Endothelial cell of umbilical vein (primary cell): ENCODE measurements around the gene EFCAB8. TPM values are rescaled to one million over a fixed set of nuclear protein-coding genes. Genes with fewer than 3 reads are reported as not detected.

ENCODE experiments used
- BruUV-seq: library from RNA; stranded (reverse); fragments of 400-500 nt; replicated peaks from 2 replicates; lab custom pipeline; 2021; lab: Mats Ljungman, UMichigan
- CTCF ChIA-PET: fragments of 300-600, 350-600 bp; sonication (Branson Sonifier 250); formaldehyde crosslinking; loops from one replicate; lab custom pipeline; 2021; ENCODE audit warnings: antibody characterized with exemption, inconsistent platforms; lab: Charles Lee
- POLR2A ChIA-PET: fragments of 300-600, 350-600 bp; sonication (Branson Sonifier 250); formaldehyde crosslinking; loops from one replicate; lab custom pipeline; 2021; ENCODE audit warnings: antibody characterized with exemption, inconsistent platforms; lab: Charles Lee
- DNase-seq: peaks from one replicate; pipeline ENCODE4 v3.0.0-alpha.2; 2011; ENCODE audit warnings: low read depth, low spot score
- FAIRE-seq: peaks from 2 replicates; lab custom pipeline; 2011; peaks lifted over from hg19 to GRCh38; lab: Jason Lieb, UNC
- H2AFZ ChIP-seq: 2 replicates; pipeline ENCODE4 v1.6.0; 2012; ENCODE audit warnings: low read depth, low read length, control low read depth, inconsistent platforms
- H3K27ac ChIP-seq: 2 replicates; pipeline ENCODE4 v1.5.1; 2011; ENCODE audit warnings: low read depth, mild to moderate bottlenecking, control low read depth, low read length, moderate library complexity; ENCODE audit not compliant: insufficient read depth
- H3K27me3 ChIP-seq, 2 experiments: 2 replicates each; pipeline versions ENCODE4 v1.6.0 to v1.6.1; 2011; ENCODE audit warnings: low read length in 2 of 2, mixed read lengths in 1 of 2; ENCODE audit not compliant: control insufficient read depth in 2 of 2, insufficient read depth in 2 of 2
- H3K36me3 ChIP-seq, 2 experiments: 2 replicates in 1 of 2; 3 replicates in 1 of 2; pipeline ENCODE4 v1.5.1; 2011; ENCODE audit warnings: low read length in 2 of 2, mild to moderate bottlenecking in 1 of 2, moderate library complexity in 1 of 2; ENCODE audit not compliant: control insufficient read depth in 2 of 2, insufficient read depth in 2 of 2; ENCODE audit errors: extremely low read depth in 1 of 2
- H3K4me1 ChIP-seq: 3 replicates; pipeline ENCODE4 v1.5.1; 2011; ENCODE audit warnings: mild to moderate bottlenecking, low read length; ENCODE audit not compliant: control insufficient read depth, insufficient read depth; ENCODE audit errors: extremely low read depth
- H3K4me2 ChIP-seq: 2 replicates; pipeline ENCODE4 v1.6.1; 2011; ENCODE audit warnings: low read length, control low read depth, mixed read lengths; ENCODE audit not compliant: insufficient read depth
- H3K4me3 ChIP-seq, 3 experiments: fragments of 200-600 bp in 1 of 3; sonication (generic), shearing (Covaris generic) in 1 of 3; replicated peaks in 1 of 3; 2 replicates each; pipeline ENCODE4 v1.5.1; 2011 to 2016; ENCODE audit warnings: control low read depth in 3 of 3, low read length in 3 of 3, mild to moderate bottlenecking in 2 of 3, inconsistent platforms in 1 of 3, low read depth in 1 of 3, moderate library complexity in 1 of 3; ENCODE audit not compliant: insufficient read depth in 1 of 3
- H3K79me2 ChIP-seq: 2 replicates; pipeline ENCODE4 v1.6.0; 2012; ENCODE audit warnings: low read length, inconsistent platforms; ENCODE audit not compliant: control insufficient read depth, insufficient read depth
- H3K9ac ChIP-seq: replicated peaks from 2 replicates; pipeline ENCODE3; 2011; ENCODE audit warnings: low read length, control low read depth; ENCODE audit not compliant: insufficient read depth; ENCODE audit errors: extremely low read depth
- H3K9me1 ChIP-seq: replicated peaks from 3 replicates; pipeline ENCODE4 v1.6.0; 2011; ENCODE audit warnings: mild to moderate bottlenecking, low read length; ENCODE audit not compliant: control insufficient read depth, insufficient read depth; ENCODE audit errors: extremely low read depth
- H3K9me3 ChIP-seq: replicated peaks from 2 replicates; pipeline ENCODE4 v1.5.1; 2012; ENCODE audit warnings: low read length, inconsistent platforms; ENCODE audit not compliant: control insufficient read depth, insufficient read depth
- H4K20me1 ChIP-seq: replicated peaks from 2 replicates; pipeline ENCODE3; 2011; ENCODE audit warnings: mild to moderate bottlenecking, low read length; ENCODE audit not compliant: control insufficient read depth, insufficient read depth; ENCODE audit errors: extremely low read depth
- EZH2 ChIP-seq: IDR thresholded peaks from 2 replicates; pipeline ENCODE4 v1.6.1; 2012; ENCODE audit warnings: borderline replicate concordance, low read depth, mild to moderate bottlenecking, moderate library complexity, low read length, inconsistent platforms; ENCODE audit not compliant: severe bottlenecking
- FOS ChIP-seq: IDR thresholded peaks from 2 replicates; pipeline ENCODE4 v1.6.1; 2011; ENCODE audit warnings: mild to moderate bottlenecking, low read length, moderate library complexity, borderline replicate concordance; ENCODE audit not compliant: insufficient read depth
- GATA2 ChIP-seq: IDR thresholded peaks from 2 replicates; pipeline ENCODE4 v1.7.0; 2011; ENCODE audit warnings: low read depth, mild to moderate bottlenecking, moderate library complexity, mixed read lengths, low read length; ENCODE audit not compliant: insufficient read length, insufficient read depth
- JUN ChIP-seq: IDR thresholded peaks from 2 replicates; pipeline ENCODE4 v1.6.1; 2011; ENCODE audit warnings: borderline replicate concordance, low read depth; ENCODE audit not compliant: insufficient read length, insufficient read depth
- MYC ChIP-seq: IDR thresholded peaks from one replicate; pipeline ENCODE4 v1.6.1; 2011; ENCODE audit warnings: mild to moderate bottlenecking, low read depth, low read length
- POLR2A ChIP-seq: IDR thresholded peaks from 2 replicates; pipeline ENCODE4 v1.6.1; 2012; ENCODE audit warnings: low read depth, mild to moderate bottlenecking, control low read depth, low read length
- POLR2AphosphoS5 ChIP-seq: IDR thresholded peaks from 2 replicates; pipeline ENCODE4 v1.6.1; 2012; ENCODE audit warnings: low read depth, mild to moderate bottlenecking, control low read depth, low read length, moderate library complexity; ENCODE audit not compliant: insufficient read depth
- dilution Hi-C: fragments of 300-500 bp; cut with MboI; formaldehyde crosslinking; loops from one replicate; pipeline ENCODE4 v1.15.0; 2019; ENCODE audit warnings: low sequenced_read_pairs; ENCODE audit not compliant: extremely low pct_ligation_motif_present
- intact Hi-C: fragments of 100-400 bp; cut with micrococcal nuclease; formaldehyde crosslinking; loops from one replicate; pipeline ENCODE4 v1.10.0; 2022
- polyA plus RNA-seq, 4 experiments: library from polyadenylated mRNA; depleted of rRNA in 3 of 4; stranded (reverse) in 3 of 4; unstranded in 1 of 4; fragments of >200 nt; gene quantifications; 2 replicates each; pipeline versions ENCODE4 v1.2.1 to v1.2.3, GENCODE V29; 2011 to 2012; ENCODE audit warnings: missing spikeins in 1 of 4
- total RNA-seq: library from RNA; stranded (reverse); gene quantifications from 2 replicates; pipeline ENCODE4 v1.2.3, GENCODE V29; 2021
- TF ChIP-seq, protein P1 (sequence below): IDR thresholded peaks from 2 replicates; pipeline ENCODE4 v1.6.1; 2011; ENCODE audit not compliant: insufficient read depth, insufficient read length
- TF ChIP-seq, protein P2 (sequence below), 2 donors: IDR thresholded peaks; 1 replicate in 1 of 2; 2 replicates in 1 of 2; pipeline ENCODE4 v1.5.1; 2011; ENCODE audit warnings: low read length in 2 of 2, mild to moderate bottlenecking in 2 of 2, moderate library complexity in 2 of 2, control low read depth in 1 of 2, inconsistent platforms in 1 of 2, low read depth in 1 of 2; ENCODE audit not compliant: insufficient read depth in 1 of 2; ENCODE audit errors: extremely low read depth in 1 of 2

Gene EFCAB8
- total and polyA plus RNA-seq, 2 donors (not counting 3 experiments of a cell fraction or from before 2014, with no cell fraction given): 0.01 to 0.31 TPM

DNA sequence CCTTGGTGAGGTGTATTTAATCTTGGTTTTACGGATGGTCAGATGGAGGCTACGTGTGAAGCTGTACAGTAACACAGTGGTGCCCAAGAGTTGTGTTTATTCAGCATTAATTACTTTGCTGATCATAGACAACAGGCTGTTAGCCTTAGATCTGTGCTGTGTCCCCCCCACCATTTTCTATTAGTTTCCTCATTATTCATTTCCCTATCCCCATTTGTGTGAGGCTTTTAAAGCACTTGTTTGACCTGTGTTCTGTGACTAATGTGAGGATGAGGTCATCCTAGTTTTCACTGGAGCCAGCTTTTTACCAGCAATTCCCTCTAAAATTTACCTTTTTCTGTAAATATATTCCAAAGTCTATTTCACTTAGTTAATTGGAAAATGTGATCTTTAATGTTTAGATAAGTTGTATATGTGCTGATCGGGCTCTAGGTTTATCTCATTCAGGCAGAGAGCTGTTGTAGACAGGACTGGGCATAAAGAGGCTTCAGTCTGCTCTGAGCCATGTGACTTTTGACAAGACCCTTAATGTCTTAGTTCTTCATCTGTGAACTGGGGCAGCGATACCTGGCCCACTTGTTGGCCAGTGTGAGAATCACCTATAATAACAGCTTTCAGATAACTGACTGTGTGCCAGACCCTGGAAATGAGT is 30.6 kb upstream of the EFCAB8 start:
- Histone ChIP-seq H4K20me1 (peaks cover 11% of the 10 kb centered on the region), H3K27me3 (no peaks in the 10 kb centered on the region), H3K4me3 (no peak overlapping the region), H3K9me3 (no peaks in the 10 kb centered on the region), H2AFZ (no peak overlapping the region), H3K36me3 (peaks cover 7 to 22% of the 10 kb centered on the region in 2 experiments), H3K9ac (no peak overlapping the region), H3K27ac (peak overlapping the region; percentile 48), H3K4me1 (peaks cover 20% of the 10 kb centered on the region), H3K9me1 (no peaks in the 10 kb centered on the region), H3K79me2 (peaks cover 89% of the 10 kb centered on the region), H3K4me2 (peak overlapping the region; percentile 2)
- TF ChIP-seq FOS: peak; percentile 71
- no peak for TF ChIP-seq GATA2
- TF ChIP-seq POLR2A: no peak
- TF ChIP-seq JUN: peak; percentile 70
- dilution Hi-C loops: no loop called here
- ChIA-PET CTCF (interaction anchor here (1.0 kb wide), 5 partner anchors 9 to 50 kb away, joined by 3 to 5 read pairs (median 3); partner anchors contain the start of gene MAPRE1), POLR2A (interaction anchor here (0.6 kb wide), 1 partner anchor 162 kb away, joined by 5 read pairs; no protein-coding TSS in a partner anchor)
- FAIRE-seq (peak; percentile 76), DNase-seq (peak; percentile 66)
- no TSS peak for BruUV-seq
- intact Hi-C loops: no loop called here

DNA sequence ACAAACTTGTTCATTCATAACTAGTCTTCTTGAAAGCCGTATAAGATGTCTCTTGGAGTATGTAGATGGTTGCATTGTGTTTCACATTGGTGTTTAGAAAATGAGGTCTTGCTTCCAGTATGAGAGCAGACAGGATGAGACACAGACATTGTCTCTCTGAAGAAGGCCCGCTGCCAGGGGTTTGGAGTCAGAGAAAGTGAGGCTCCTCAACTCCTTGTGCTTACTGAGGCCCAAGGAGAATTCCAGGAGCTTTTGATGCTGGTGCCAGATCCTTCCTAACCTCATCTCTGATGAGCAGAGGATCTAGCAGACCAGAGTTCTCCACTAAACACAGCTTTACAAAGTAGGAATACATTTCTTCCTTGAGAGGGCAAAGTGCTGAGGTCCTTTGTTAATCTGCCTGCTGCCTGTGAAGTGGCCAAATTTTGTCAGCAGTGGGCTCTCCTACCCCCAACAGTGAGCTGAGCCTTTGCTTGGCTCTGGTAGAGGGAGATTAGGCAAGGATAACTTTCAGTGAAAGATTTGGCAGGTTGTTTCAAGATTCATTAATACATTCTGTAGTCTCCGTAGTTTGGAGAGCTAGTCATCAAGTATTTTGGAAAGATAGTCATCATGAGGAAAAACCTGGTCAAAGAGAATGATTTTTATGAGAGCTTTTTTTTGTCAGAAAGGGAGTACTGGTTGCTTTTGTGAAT is 29.3 kb upstream of the EFCAB8 start:
- intact Hi-C loops (no loop called here), dilution Hi-C loops (no loop called here)
- H3K4me1 ChIP-seq: peaks cover 18% of the 10 kb centered on the region
- H3K36me3 ChIP-seq: peaks cover 7 to 30% of the 10 kb centered on the region in 2 experiments
- no peaks in the 10 kb centered on the region for H3K9me1 ChIP-seq
- no peak overlapping the region for H3K4me2 ChIP-seq
- no peak overlapping the region for H2AFZ ChIP-seq
- peaks cover 14% of the 10 kb centered on the region for H4K20me1 ChIP-seq
- H3K9ac ChIP-seq: no peak overlapping the region
- no peak overlapping the region for H3K4me3 ChIP-seq
- H3K27me3 ChIP-seq: no peaks in the 10 kb centered on the region
- ChIA-PET POLR2A (interaction anchor here (1.3 kb wide), 1 partner anchor 9 kb away, joined by 6 read pairs; no protein-coding TSS in a partner anchor), CTCF (interaction anchor here (0.8 to 1.8 kb wide), 4 partner anchors 10 to 51 kb away, joined by 3 to 7 read pairs (median 4); partner anchors contain the start of gene MAPRE1)
- no peaks in the 10 kb centered on the region for H3K9me3 ChIP-seq
- peaks cover 88% of the 10 kb centered on the region for H3K79me2 ChIP-seq
- BruUV-seq: no TSS peak
- no peak overlapping the region for H3K27ac ChIP-seq
- TF ChIP-seq JUN: no peak
- TF ChIP-seq GATA2: no peak
- TF ChIP-seq, protein P1, sequence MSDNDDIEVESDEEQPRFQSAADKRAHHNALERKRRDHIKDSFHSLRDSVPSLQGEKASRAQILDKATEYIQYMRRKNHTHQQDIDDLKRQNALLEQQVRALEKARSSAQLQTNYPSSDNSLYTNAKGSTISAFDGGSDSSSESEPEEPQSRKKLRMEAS: no peak
- no peak for TF ChIP-seq POLR2A
- TF ChIP-seq MYC: no peak
- no peak for TF ChIP-seq POLR2AphosphoS5
- no peak for TF ChIP-seq EZH2
- TF ChIP-seq FOS: no peak
- TF ChIP-seq, protein P2, sequence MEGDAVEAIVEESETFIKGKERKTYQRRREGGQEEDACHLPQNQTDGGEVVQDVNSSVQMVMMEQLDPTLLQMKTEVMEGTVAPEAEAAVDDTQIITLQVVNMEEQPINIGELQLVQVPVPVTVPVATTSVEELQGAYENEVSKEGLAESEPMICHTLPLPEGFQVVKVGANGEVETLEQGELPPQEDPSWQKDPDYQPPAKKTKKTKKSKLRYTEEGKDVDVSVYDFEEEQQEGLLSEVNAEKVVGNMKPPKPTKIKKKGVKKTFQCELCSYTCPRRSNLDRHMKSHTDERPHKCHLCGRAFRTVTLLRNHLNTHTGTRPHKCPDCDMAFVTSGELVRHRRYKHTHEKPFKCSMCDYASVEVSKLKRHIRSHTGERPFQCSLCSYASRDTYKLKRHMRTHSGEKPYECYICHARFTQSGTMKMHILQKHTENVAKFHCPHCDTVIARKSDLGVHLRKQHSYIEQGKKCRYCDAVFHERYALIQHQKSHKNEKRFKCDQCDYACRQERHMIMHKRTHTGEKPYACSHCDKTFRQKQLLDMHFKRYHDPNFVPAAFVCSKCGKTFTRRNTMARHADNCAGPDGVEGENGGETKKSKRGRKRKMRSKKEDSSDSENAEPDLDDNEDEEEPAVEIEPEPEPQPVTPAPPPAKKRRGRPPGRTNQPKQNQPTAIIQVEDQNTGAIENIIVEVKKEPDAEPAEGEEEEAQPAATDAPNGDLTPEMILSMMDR (IDR thresholded peaks at IDR 0.05; ENCODE audit: extremely low read depth in 1 of 2, insufficient read depth in 1 of 2, low read depth in 1 of 2, low read length in 2 of 2): no peak
- FAIRE-seq (no peak), DNase-seq (no peak)
